ENCODE results near the gene PPFIBP1. TPM values are rescaled to one million over a fixed set of nuclear protein-coding genes. Genes with fewer than 3 reads are reported as not detected.

The PPFIBP1 gene
- polyA plus RNA-seq, 1 of the 3 experiments (the other 2 are of a cell fraction) = 55.0 TPM

DNA sequence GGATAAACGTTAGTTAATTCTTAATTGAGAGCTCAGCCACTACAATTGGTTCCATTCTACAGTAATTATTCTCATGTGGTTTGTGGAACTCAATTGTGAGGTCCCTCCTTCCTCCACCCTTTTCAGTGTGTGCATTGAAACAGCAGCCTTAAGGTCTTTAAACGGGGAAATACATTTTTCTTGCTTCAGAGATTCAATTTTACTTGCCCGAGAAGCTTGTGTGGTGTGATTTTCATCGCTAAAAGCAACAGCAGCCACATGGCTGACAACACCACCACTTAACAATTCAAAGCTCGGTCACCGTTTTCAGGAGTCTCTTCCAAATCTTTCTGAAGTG is 733 bp upstream of the PPFIBP1 start:
- 6% methylated on average over 6 of the region's 6 CpGs for WGBS (ENCODE audit: low lambda C conversion rate)
- H3K27ac ChIP-seq (ENCODE audit: low read depth in 2 of 2, low read length in 1 of 2) = peak overlapping the region; percentile 93 to 95
- POLR2A ChIA-PET = no interaction called here
- peaks cover 12% of the 10 kb centered on the region for H4K20me1 ChIP-seq (ENCODE audit: insufficient read depth)
- H3K9me2 ChIP-seq = no peaks in the 10 kb centered on the region
- H3F3A ChIP-seq (replicated peaks; ENCODE audit: insufficient read depth) = peaks cover 14% of the 10 kb centered on the region
- peak overlapping the region; percentile 78 to 85 for H3K4me3 ChIP-seq (ENCODE audit: low read depth in 2 of 2, low read length in 1 of 2)
- no peaks in the 10 kb centered on the region for H3K27me3 ChIP-seq (ENCODE audit: insufficient read depth)
- H3K36me3 ChIP-seq (replicated peaks in 1 of 2; ENCODE audit: control insufficient read depth in 1 of 2, insufficient read depth in 2 of 2, low read length in 1 of 2) = peaks cover 0 to 3% of the 10 kb centered on the region in 2 experiments
- H3K4me2 ChIP-seq = peak overlapping the region; percentile 87
- DNase-seq = peak; percentile 21
- CTCF ChIA-PET = interaction anchor here (0.6 to 1.8 kb wide), 5 partner anchors 10 to 129 kb away, joined by 3 to 5 read pairs (median 3); no protein-coding TSS in a partner anchor
- H3K79me2 ChIP-seq (ENCODE audit: insufficient read depth) = peaks cover 48% of the 10 kb centered on the region
- TF ChIP-seq RAD21 (IDR thresholded peaks at IDR 0.05; ENCODE audit: low read length) (0 out of 2 replicates have a peak, but pooled peaks have one; percentile 9), RXRA (IDR thresholded peaks at IDR 0.05; ENCODE audit: borderline replicate concordance, low read depth) (no peak), EP300 (IDR thresholded peaks at IDR 0.05; ENCODE audit: borderline replicate concordance in 1 of 2, low read depth in 1 of 2, low read length in 1 of 2) (peak in 1 of 2 experiments; percentile 26; a peak in 1 of 4 replicates)
- peak overlapping the region; percentile 68 for H2AFZ ChIP-seq (ENCODE audit: low read depth)
- H3K9me3 ChIP-seq = no peaks in the 10 kb centered on the region
- peaks cover 17 to 38% of the 10 kb centered on the region in 2 experiments; a peak in 3 of 4 replicates for H3K4me1 ChIP-seq (ENCODE audit: control insufficient read depth in 1 of 2, insufficient read depth in 2 of 2, low read depth in 1 of 2, low read length in 1 of 2)
- H3K9ac ChIP-seq = peak overlapping the region; percentile 95

DNA sequence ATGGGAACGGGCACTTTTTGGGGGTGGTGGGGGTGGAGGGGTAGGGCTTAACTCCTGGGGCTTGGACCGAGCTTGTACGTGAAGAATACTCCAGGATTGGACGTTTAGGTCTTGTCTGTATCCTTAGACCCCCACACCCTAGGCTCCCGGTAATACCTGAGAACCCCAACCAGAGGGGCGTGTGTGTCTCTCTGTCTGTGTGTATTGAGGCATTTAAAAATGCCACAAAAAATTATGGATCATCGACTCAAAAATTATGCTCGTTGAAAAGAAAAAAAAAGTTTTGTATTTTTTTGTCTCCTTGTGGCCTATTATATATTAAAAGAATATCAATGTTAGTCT is 459 bp downstream of the PPFIBP1 start:
- H3K4me2 ChIP-seq = peak overlapping the region; percentile 87
- no peak for TF ChIP-seq EP300 (IDR thresholded peaks at IDR 0.05; ENCODE audit: borderline replicate concordance in 1 of 2, low read depth in 1 of 2, low read length in 1 of 2)
- TF ChIP-seq EZH2phosphoT487 (IDR thresholded peaks at IDR 0.05; ENCODE audit: borderline replicate concordance, low read depth) = no peak
- no peak for TF ChIP-seq MXI1 (IDR thresholded peaks at IDR 0.05; ENCODE audit: low read depth, low read length)
- no peak for TF ChIP-seq FOXJ3 (CRISPR knock-in tag; IDR thresholded peaks at IDR 0.05)
- TF ChIP-seq, protein P1, sequence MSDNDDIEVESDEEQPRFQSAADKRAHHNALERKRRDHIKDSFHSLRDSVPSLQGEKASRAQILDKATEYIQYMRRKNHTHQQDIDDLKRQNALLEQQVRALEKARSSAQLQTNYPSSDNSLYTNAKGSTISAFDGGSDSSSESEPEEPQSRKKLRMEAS (IDR thresholded peaks at IDR 0.05; ENCODE audit: low read depth) = no peak
- TF ChIP-seq RXRA (IDR thresholded peaks at IDR 0.05; ENCODE audit: borderline replicate concordance, low read depth) = no peak
- H3F3A ChIP-seq (replicated peaks; ENCODE audit: insufficient read depth) = peaks cover 14% of the 10 kb centered on the region
- CTCF ChIA-PET = interaction anchor here (0.8 to 1.8 kb wide), 6 partner anchors 8 to 110 kb away, joined by 3 to 5 read pairs (median 3); no protein-coding TSS in a partner anchor
- H3K9ac ChIP-seq = peak overlapping the region; percentile 95
- whole genome bisulfite sequencing (ENCODE audit: low lambda C conversion rate) = under 1% methylated on average over 8 of the region's 8 CpGs
- no peak for DNase-seq
- H4K20me1 ChIP-seq (ENCODE audit: insufficient read depth) = peaks cover 24% of the 10 kb centered on the region
- H3K27ac ChIP-seq (ENCODE audit: low read depth in 2 of 2, low read length in 1 of 2) = peak overlapping the region; percentile 92 to 93
- no peaks in the 10 kb centered on the region for H3K9me3 ChIP-seq
- peaks cover 0 to 3% of the 10 kb centered on the region in 2 experiments for H3K36me3 ChIP-seq (replicated peaks in 1 of 2; ENCODE audit: control insufficient read depth in 1 of 2, insufficient read depth in 2 of 2, low read length in 1 of 2)
- H3K4me3 ChIP-seq (ENCODE audit: low read depth in 2 of 2, low read length in 1 of 2) = peak overlapping the region; percentile 78 to 85
- H3K4me1 ChIP-seq (ENCODE audit: control insufficient read depth in 1 of 2, insufficient read depth in 2 of 2, low read depth in 1 of 2, low read length in 1 of 2) = peaks cover 17 to 28% of the 10 kb centered on the region in 2 experiments; a peak in 3 of 4 replicates
- POLR2A ChIA-PET = interaction anchor here (1.0 kb wide), 1 partner anchor 15 kb away, joined by 3 read pairs; no protein-coding TSS in a partner anchor
- no peaks in the 10 kb centered on the region for H3K9me2 ChIP-seq
- no peaks in the 10 kb centered on the region for H3K27me3 ChIP-seq (ENCODE audit: insufficient read depth)
- 0 out of 2 replicates have a peak overlapping the region, but pooled peaks have one; percentile 32 for H2AFZ ChIP-seq (ENCODE audit: low read depth)
- H3K79me2 ChIP-seq (ENCODE audit: insufficient read depth) = peaks cover 60% of the 10 kb centered on the region

DNA sequence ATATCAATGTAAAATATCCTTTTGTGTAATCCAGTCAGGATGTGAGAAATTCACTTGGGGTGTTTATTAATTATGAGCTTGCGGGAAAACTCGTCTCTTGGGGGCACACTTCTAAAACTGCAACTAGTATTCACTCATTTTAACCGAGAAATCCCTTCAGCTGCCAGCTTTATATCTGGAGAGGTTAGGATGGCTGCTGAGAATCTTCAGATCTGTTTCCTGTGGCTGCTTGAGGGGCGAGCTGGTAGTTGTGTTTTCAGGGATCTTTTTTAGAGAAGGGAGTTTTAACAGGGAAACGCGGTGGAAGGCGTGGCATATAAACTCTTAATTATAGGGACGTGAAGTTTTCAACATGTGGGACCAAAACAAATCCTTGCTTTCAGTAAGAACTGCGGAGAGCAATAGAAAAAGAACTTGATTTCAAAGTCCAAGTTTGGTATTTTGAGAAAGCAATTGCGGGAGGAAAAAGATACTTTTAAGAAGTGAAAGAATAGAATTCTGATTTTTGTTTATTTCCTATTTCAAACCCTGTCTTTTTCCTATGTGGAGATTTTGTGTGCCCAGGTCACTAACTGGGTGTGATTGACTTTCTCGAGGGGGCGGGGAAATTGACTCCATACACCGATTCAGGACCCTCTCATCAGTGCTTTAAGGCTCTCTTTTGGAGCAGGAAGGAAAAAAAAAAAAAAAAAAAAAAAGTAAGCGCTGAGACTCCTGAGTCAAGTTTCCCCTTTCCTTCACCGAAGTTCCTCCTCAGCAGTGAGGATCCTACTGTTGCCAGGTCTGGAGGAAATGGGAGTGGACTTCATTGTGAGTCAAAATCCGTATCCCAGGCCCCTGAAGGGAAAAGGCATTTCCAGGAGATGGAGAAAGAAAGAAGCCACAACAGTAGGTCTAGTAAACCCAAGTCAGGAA is 1.1 kb downstream of the PPFIBP1 start:
- ChIA-PET POLR2A (no interaction called here), CTCF (interaction anchor here (0.8 to 1.8 kb wide), 6 partner anchors 8 to 109 kb away, joined by 3 to 5 read pairs (median 3); no protein-coding TSS in a partner anchor)
- DNase-seq = no peak
- Histone ChIP-seq H3K4me1 (ENCODE audit: control insufficient read depth in 1 of 2, insufficient read depth in 2 of 2, low read depth in 1 of 2, low read length in 1 of 2) (peaks cover 21 to 25% of the 10 kb centered on the region in 2 experiments; a peak in 3 of 4 replicates), H3K9ac (peak overlapping the region; percentile 95), H3F3A (replicated peaks; ENCODE audit: insufficient read depth) (peaks cover 14% of the 10 kb centered on the region), H3K36me3 (replicated peaks in 1 of 2; ENCODE audit: control insufficient read depth in 1 of 2, insufficient read depth in 2 of 2, low read length in 1 of 2) (peaks cover 0 to 3% of the 10 kb centered on the region in 2 experiments), H3K27me3 (ENCODE audit: insufficient read depth) (no peaks in the 10 kb centered on the region), H3K9me3 (no peaks in the 10 kb centered on the region), H3K4me3 (ENCODE audit: low read depth in 2 of 2, low read length in 1 of 2) (peak overlapping the region; percentile 78 to 85), H3K79me2 (ENCODE audit: insufficient read depth) (peaks cover 66% of the 10 kb centered on the region), H2AFZ (ENCODE audit: low read depth) (peak overlapping the region; percentile 32; the same call in 1 of the 2 replicates), H3K27ac (ENCODE audit: low read depth in 2 of 2, low read length in 1 of 2) (peak overlapping the region; percentile 92 to 93; a peak in 3 of 4 replicates), H4K20me1 (ENCODE audit: insufficient read depth) (peaks cover 30% of the 10 kb centered on the region), H3K9me2 (no peaks in the 10 kb centered on the region), H3K4me2 (peak overlapping the region; percentile 87)
- WGBS (ENCODE audit: low lambda C conversion rate) = 8% methylated on average over 16 of the region's 16 CpGs
- TF ChIP-seq YY1 (IDR thresholded peaks at IDR 0.05; ENCODE audit: low read depth) (no peak), CHD2 (IDR thresholded peaks at IDR 0.05; ENCODE audit: low read length, partially characterized antibody) (no peak), RFX5 (IDR thresholded peaks at IDR 0.05; ENCODE audit: low read length) (no peak)
- TF ChIP-seq, protein P2, sequence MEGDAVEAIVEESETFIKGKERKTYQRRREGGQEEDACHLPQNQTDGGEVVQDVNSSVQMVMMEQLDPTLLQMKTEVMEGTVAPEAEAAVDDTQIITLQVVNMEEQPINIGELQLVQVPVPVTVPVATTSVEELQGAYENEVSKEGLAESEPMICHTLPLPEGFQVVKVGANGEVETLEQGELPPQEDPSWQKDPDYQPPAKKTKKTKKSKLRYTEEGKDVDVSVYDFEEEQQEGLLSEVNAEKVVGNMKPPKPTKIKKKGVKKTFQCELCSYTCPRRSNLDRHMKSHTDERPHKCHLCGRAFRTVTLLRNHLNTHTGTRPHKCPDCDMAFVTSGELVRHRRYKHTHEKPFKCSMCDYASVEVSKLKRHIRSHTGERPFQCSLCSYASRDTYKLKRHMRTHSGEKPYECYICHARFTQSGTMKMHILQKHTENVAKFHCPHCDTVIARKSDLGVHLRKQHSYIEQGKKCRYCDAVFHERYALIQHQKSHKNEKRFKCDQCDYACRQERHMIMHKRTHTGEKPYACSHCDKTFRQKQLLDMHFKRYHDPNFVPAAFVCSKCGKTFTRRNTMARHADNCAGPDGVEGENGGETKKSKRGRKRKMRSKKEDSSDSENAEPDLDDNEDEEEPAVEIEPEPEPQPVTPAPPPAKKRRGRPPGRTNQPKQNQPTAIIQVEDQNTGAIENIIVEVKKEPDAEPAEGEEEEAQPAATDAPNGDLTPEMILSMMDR (IDR thresholded peaks at IDR 0.05) = peak; percentile 27
- TF ChIP-seq, protein P3, sequence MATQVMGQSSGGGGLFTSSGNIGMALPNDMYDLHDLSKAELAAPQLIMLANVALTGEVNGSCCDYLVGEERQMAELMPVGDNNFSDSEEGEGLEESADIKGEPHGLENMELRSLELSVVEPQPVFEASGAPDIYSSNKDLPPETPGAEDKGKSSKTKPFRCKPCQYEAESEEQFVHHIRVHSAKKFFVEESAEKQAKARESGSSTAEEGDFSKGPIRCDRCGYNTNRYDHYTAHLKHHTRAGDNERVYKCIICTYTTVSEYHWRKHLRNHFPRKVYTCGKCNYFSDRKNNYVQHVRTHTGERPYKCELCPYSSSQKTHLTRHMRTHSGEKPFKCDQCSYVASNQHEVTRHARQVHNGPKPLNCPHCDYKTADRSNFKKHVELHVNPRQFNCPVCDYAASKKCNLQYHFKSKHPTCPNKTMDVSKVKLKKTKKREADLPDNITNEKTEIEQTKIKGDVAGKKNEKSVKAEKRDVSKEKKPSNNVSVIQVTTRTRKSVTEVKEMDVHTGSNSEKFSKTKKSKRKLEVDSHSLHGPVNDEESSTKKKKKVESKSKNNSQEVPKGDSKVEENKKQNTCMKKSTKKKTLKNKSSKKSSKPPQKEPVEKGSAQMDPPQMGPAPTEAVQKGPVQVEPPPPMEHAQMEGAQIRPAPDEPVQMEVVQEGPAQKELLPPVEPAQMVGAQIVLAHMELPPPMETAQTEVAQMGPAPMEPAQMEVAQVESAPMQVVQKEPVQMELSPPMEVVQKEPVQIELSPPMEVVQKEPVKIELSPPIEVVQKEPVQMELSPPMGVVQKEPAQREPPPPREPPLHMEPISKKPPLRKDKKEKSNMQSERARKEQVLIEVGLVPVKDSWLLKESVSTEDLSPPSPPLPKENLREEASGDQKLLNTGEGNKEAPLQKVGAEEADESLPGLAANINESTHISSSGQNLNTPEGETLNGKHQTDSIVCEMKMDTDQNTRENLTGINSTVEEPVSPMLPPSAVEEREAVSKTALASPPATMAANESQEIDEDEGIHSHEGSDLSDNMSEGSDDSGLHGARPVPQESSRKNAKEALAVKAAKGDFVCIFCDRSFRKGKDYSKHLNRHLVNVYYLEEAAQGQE (IDR thresholded peaks at IDR 0.05; ENCODE audit: low read depth, low read length) = no peak

All from SK-N-SH (cell line).